Measurements from ENCODE around the gene AMZ2. TPM values are rescaled to one million over a fixed set of nuclear protein-coding genes. Genes with fewer than 3 reads are reported as not detected.
"Not testable (repeated sequence)": the region's sequence is repeated elsewhere in the genome, so short reads cannot be mapped to it uniquely, and the experiment has no call there.

AMZ2 gene
- total and polyA plus RNA-seq, 4 donors = 11.6 to 19.6 (median 17.3) TPM

DNA sequence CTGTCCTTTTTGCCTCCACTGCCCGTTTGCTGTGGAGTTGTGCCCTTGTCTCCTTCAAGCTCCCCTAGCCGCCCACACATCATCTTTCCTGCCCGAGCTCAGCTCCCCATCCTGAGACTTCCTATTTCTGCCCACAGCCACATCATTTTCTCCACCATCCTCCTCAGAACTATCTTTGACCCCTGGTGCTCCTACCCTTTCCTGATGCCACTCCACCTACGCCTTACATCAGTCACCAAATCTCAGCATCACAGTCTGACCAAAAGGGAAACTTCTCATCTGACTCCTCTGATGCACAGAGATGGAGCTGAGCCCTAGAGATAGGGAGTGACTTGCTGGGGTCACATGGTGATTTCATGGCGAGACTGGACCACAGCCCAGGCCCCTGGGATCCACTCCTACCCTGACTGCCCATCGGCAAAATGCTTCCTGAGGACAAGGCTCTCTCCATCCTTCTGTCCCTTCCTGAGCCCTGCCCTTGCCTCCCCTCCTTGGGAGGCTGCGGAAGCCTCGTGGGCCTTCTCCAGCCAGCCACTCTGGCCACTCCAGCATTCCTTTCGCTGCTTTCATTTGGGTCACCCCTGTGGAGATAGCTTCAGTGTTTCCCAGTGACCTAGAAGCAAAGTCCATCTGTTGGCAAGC lies 19.7 kb upstream of the AMZ2 start:
- 92% methylated on average over 9 of the region's 9 CpGs for WGBS
- DNase-seq (ENCODE audit: low spot score); H3K4me1 ChIP-seq (ENCODE audit: control insufficient read depth in 4 of 4, insufficient read depth in 4 of 4, low read length in 3 of 4); H3K4me3 ChIP-seq (ENCODE audit: low read depth in 1 of 3, low read length in 3 of 3); H3K9me3 ChIP-seq (ENCODE audit: control insufficient read depth in 4 of 4, low read length in 3 of 4); H3K27me3 ChIP-seq (ENCODE audit: control insufficient read depth in 4 of 4, insufficient read depth in 4 of 4, low read length in 3 of 4); H3K9ac ChIP-seq (ENCODE audit: low read depth in 1 of 2, low read length in 2 of 2); H3K27ac ChIP-seq (ENCODE audit: low read depth in 1 of 2, low read length in 2 of 2); H3K36me3 ChIP-seq (ENCODE audit: control insufficient read depth in 4 of 4, insufficient read depth in 3 of 4, low read depth in 1 of 4, low read length in 3 of 4): not testable (repeated sequence)

DNA sequence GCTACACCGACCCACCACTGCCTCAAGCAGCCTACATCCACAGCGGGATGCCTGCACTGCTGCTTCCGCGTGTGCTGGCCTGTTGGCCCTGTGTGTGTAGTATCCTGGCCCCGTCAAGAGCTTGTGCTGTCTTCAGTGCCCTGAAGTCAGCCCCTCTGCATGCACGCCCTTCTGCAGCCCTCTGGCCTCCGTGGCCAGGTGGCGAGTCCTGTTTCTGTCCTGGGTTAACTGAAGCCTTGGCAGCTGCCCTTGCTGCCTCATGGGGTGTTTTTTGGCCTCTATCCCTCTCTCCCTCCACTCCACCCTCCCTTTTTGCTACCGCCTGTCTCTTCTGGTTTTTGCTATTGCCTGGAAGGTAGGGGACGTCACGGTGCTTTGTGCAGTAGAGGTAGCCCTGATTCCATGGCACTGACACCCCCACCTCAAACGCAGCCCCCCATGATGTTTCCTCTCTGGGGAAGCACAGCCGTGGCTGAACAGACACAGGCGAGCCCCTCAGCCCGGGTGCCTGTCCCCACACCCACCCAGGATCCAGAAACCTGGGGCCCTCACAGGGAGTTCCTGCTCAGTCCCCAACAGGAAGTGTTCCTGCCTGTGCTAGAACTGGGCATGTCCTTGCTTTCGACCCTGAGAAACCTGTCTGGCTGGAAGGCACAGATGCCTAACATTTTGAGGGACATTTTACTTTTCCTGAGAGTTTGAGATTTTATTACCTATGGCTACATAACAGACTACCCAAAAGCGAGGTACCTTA lies 18.8 kb upstream of the AMZ2 start:
- Histone ChIP-seq H3K9me3 (ENCODE audit: control insufficient read depth in 4 of 4, low read length in 3 of 4) (no peaks in the 10 kb centered on the region), H3K27me3 (ENCODE audit: control insufficient read depth in 4 of 4, insufficient read depth in 4 of 4, low read length in 3 of 4) (no peaks in the 10 kb centered on the region), H3K4me3 (ENCODE audit: low read depth in 1 of 3, low read length in 3 of 3) (no peak overlapping the region), H3K9ac (ENCODE audit: low read depth in 1 of 2, low read length in 2 of 2) (no peak overlapping the region), H3K4me1 (ENCODE audit: control insufficient read depth in 4 of 4, insufficient read depth in 4 of 4, low read length in 3 of 4) (no peaks in the 10 kb centered on the region), H3K27ac (ENCODE audit: low read depth in 1 of 2, low read length in 2 of 2) (no peak overlapping the region), H3K36me3 (ENCODE audit: control insufficient read depth in 4 of 4, insufficient read depth in 3 of 4, low read depth in 1 of 4, low read length in 3 of 4) (no peaks in the 10 kb centered on the region)
- DNase-seq (ENCODE audit: low spot score) = no peak
- WGBS = 88% methylated on average over 17 of the region's 17 CpGs
- TF ChIP-seq, protein P1, sequence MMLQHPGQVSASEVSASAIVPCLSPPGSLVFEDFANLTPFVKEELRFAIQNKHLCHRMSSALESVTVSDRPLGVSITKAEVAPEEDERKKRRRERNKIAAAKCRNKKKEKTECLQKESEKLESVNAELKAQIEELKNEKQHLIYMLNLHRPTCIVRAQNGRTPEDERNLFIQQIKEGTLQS (IDR thresholded peaks at IDR 0.05) = no peak
- TF ChIP-seq RXRA (IDR thresholded peaks at IDR 0.05) = no peak
- no peak for TF ChIP-seq NR2F2 (IDR thresholded peaks at IDR 0.05)
- TF ChIP-seq, protein P2, sequence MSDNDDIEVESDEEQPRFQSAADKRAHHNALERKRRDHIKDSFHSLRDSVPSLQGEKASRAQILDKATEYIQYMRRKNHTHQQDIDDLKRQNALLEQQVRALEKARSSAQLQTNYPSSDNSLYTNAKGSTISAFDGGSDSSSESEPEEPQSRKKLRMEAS (IDR thresholded peaks at IDR 0.05) = no peak
- no peak for TF ChIP-seq SP1 (IDR thresholded peaks at IDR 0.05)
- no peak for TF ChIP-seq TAF1 (conservative IDR thresholded peaks at IDR 0.05)
- no peak for TF ChIP-seq HNF4A (conservative IDR thresholded peaks at IDR 0.05)

DNA sequence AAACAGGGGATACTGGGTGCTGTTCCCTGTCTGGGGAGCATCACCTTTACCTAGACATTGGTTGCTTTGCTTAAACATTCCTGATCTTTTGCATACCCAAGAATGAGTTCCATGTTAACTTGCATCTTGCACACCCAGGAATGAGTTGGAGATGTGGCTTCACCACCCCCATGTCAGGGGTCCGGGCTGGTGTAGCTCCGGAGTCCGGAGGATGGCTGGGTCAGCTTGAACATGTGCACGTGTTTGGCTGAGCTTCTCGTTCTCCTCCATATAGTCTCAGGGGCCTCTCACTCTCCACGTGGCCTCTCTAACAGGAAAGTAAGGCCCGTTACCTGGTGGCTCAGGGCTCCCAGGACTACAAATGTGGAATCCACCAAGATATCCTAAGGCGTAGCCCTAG lies 18.2 kb upstream of the AMZ2 start:
- H3K9me3 ChIP-seq (ENCODE audit: control insufficient read depth in 4 of 4, low read length in 3 of 4) = no peaks in the 10 kb centered on the region
- no peak for DNase-seq (ENCODE audit: low spot score)
- H3K4me3 ChIP-seq (ENCODE audit: low read depth in 1 of 3, low read length in 3 of 3) = no peak overlapping the region
- no peaks in the 10 kb centered on the region for H3K36me3 ChIP-seq (ENCODE audit: control insufficient read depth in 4 of 4, insufficient read depth in 3 of 4, low read depth in 1 of 4, low read length in 3 of 4)
- no peak overlapping the region for H3K27ac ChIP-seq (ENCODE audit: low read depth in 1 of 2, low read length in 2 of 2)
- 95% methylated on average over 8 of the region's 8 CpGs for WGBS
- H3K9ac ChIP-seq (ENCODE audit: low read depth in 1 of 2, low read length in 2 of 2) = no peak overlapping the region
- no peaks in the 10 kb centered on the region for H3K27me3 ChIP-seq (ENCODE audit: control insufficient read depth in 4 of 4, insufficient read depth in 4 of 4, low read length in 3 of 4)
- TF ChIP-seq, protein P1 (IDR thresholded peaks at IDR 0.05) = no peak
- TF ChIP-seq, protein P3, sequence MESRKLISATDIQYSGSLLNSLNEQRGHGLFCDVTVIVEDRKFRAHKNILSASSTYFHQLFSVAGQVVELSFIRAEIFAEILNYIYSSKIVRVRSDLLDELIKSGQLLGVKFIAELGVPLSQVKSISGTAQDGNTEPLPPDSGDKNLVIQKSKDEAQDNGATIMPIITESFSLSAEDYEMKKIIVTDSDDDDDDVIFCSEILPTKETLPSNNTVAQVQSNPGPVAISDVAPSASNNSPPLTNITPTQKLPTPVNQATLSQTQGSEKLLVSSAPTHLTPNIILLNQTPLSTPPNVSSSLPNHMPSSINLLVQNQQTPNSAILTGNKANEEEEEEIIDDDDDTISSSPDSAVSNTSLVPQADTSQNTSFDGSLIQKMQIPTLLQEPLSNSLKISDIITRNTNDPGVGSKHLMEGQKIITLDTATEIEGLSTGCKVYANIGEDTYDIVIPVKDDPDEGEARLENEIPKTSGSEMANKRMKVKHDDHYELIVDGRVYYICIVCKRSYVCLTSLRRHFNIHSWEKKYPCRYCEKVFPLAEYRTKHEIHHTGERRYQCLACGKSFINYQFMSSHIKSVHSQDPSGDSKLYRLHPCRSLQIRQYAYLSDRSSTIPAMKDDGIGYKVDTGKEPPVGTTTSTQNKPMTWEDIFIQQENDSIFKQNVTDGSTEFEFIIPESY (IDR thresholded peaks at IDR 0.05) = no peak
- TF ChIP-seq TAF1 (conservative IDR thresholded peaks at IDR 0.05) = no peak
- no peak for TF ChIP-seq GABPA (IDR thresholded peaks at IDR 0.05 in 1 of 2, conservative IDR thresholded peaks at IDR 0.05 in 1 of 2)
- no peak for TF ChIP-seq RAD21 (IDR thresholded peaks at IDR 0.05)
- TF ChIP-seq FOXA1 (IDR thresholded peaks at IDR 0.05) = no peak
- TF ChIP-seq SP1 (IDR thresholded peaks at IDR 0.05) = no peak
- no peak for TF ChIP-seq FOXA2 (IDR thresholded peaks at IDR 0.05)
- TF ChIP-seq RXRA (IDR thresholded peaks at IDR 0.05) = no peak
- TF ChIP-seq HNF4A (conservative IDR thresholded peaks at IDR 0.05) = no peak
- TF ChIP-seq EGR1 (IDR thresholded peaks at IDR 0.05; ENCODE audit: low read depth in 2 of 2) = no peak
- no peak for TF ChIP-seq NR2F2 (IDR thresholded peaks at IDR 0.05)
- TF ChIP-seq, protein P2 (IDR thresholded peaks at IDR 0.05) = no peak
- TF ChIP-seq JUND (IDR thresholded peaks at IDR 0.05) = no peak
- TF ChIP-seq, protein P4, sequence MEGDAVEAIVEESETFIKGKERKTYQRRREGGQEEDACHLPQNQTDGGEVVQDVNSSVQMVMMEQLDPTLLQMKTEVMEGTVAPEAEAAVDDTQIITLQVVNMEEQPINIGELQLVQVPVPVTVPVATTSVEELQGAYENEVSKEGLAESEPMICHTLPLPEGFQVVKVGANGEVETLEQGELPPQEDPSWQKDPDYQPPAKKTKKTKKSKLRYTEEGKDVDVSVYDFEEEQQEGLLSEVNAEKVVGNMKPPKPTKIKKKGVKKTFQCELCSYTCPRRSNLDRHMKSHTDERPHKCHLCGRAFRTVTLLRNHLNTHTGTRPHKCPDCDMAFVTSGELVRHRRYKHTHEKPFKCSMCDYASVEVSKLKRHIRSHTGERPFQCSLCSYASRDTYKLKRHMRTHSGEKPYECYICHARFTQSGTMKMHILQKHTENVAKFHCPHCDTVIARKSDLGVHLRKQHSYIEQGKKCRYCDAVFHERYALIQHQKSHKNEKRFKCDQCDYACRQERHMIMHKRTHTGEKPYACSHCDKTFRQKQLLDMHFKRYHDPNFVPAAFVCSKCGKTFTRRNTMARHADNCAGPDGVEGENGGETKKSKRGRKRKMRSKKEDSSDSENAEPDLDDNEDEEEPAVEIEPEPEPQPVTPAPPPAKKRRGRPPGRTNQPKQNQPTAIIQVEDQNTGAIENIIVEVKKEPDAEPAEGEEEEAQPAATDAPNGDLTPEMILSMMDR (IDR thresholded peaks at IDR 0.05; ENCODE audit: low read depth, low read length, missing input control) = no peak
- TF ChIP-seq HNF4G (IDR thresholded peaks at IDR 0.05) = no peak
- TF ChIP-seq YY1 (IDR thresholded peaks at IDR 0.05) = no peak
- TF ChIP-seq, protein P5, sequence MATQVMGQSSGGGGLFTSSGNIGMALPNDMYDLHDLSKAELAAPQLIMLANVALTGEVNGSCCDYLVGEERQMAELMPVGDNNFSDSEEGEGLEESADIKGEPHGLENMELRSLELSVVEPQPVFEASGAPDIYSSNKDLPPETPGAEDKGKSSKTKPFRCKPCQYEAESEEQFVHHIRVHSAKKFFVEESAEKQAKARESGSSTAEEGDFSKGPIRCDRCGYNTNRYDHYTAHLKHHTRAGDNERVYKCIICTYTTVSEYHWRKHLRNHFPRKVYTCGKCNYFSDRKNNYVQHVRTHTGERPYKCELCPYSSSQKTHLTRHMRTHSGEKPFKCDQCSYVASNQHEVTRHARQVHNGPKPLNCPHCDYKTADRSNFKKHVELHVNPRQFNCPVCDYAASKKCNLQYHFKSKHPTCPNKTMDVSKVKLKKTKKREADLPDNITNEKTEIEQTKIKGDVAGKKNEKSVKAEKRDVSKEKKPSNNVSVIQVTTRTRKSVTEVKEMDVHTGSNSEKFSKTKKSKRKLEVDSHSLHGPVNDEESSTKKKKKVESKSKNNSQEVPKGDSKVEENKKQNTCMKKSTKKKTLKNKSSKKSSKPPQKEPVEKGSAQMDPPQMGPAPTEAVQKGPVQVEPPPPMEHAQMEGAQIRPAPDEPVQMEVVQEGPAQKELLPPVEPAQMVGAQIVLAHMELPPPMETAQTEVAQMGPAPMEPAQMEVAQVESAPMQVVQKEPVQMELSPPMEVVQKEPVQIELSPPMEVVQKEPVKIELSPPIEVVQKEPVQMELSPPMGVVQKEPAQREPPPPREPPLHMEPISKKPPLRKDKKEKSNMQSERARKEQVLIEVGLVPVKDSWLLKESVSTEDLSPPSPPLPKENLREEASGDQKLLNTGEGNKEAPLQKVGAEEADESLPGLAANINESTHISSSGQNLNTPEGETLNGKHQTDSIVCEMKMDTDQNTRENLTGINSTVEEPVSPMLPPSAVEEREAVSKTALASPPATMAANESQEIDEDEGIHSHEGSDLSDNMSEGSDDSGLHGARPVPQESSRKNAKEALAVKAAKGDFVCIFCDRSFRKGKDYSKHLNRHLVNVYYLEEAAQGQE (IDR thresholded peaks at IDR 0.05) = no peak
- H3K4me1 ChIP-seq (ENCODE audit: control insufficient read depth in 4 of 4, insufficient read depth in 4 of 4, low read length in 3 of 4) = no peaks in the 10 kb centered on the region
